Osteocyte (in vitro differentiated cells): ENCODE results near the gene ACAP3. TPM values are rescaled to one million over a fixed set of nuclear protein-coding genes. Genes with fewer than 3 reads are reported as not detected.

ENCODE experiments used
- DNase-seq: peaks from one replicate; pipeline ENCODE4 v3.0.0; 2021; ENCODE audit warnings: mixed read lengths; ENCODE audit not compliant: unreplicated experiment; ENCODE audit errors: extremely low spot score
- H3K27ac Mint-ChIP-seq: one replicate; pipeline ENCODE4 v1.8.0; 2021; ENCODE audit warnings: mild to moderate bottlenecking, mixed read lengths; ENCODE audit not compliant: unreplicated experiment
- H3K27me3 Mint-ChIP-seq: one replicate; pipeline ENCODE4 v1.8.0; 2021; ENCODE audit warnings: mixed read lengths; ENCODE audit not compliant: unreplicated experiment
- H3K36me3 Mint-ChIP-seq: one replicate; pipeline ENCODE4 v1.8.0; 2021; ENCODE audit warnings: mixed read lengths; ENCODE audit not compliant: unreplicated experiment
- H3K4me1 Mint-ChIP-seq: one replicate; pipeline ENCODE4 v1.8.0; 2021; ENCODE audit warnings: mixed read lengths; ENCODE audit not compliant: unreplicated experiment
- H3K4me3 Mint-ChIP-seq: one replicate; pipeline ENCODE4 v1.8.0; 2021; ENCODE audit warnings: mild to moderate bottlenecking, moderate library complexity, mixed read lengths; ENCODE audit not compliant: unreplicated experiment
- H3K9me3 Mint-ChIP-seq: one replicate; pipeline ENCODE4 v1.8.0; 2021; ENCODE audit warnings: mixed read lengths; ENCODE audit not compliant: unreplicated experiment
- total RNA-seq: library from RNA; stranded (reverse); gene quantifications from 2 replicates; pipeline ENCODE4 v1.2.1, GENCODE V29; 2021
- TF ChIP-seq, protein P1 (sequence below): fragments of 200-600 bp; sonication (generic); IDR thresholded peaks from 2 replicates; pipeline ENCODE4 v1.5.0; 2021; ENCODE audit warnings: antibody characterized with exemption, mild to moderate bottlenecking, moderate library complexity

The ACAP3 gene
- total RNA-seq, 1 donor from 2014 or later = 73.8 TPM

DNA sequence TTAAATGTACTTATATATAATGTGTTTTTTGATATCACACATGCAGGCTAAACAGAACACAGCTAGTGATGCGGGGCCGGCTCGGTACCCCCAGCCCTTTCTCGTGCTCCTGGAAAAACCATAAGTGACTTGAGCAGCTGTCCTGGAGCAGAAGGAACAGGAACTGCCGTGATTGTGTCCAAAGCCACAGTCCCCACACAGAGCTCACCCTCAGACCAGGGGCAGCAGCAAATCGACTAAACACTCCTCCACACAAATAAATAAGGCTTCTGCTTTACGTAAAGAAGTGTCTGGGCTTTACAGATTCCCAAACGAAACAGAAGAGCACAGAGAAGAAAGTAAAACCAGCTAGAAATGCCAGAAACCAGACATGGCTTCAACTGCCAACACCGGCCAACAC is 43.7 kb downstream of the ACAP3 start:
- peak overlapping the region; percentile 97 for H3K27ac Mint-ChIP-seq
- TF ChIP-seq, protein P1, sequence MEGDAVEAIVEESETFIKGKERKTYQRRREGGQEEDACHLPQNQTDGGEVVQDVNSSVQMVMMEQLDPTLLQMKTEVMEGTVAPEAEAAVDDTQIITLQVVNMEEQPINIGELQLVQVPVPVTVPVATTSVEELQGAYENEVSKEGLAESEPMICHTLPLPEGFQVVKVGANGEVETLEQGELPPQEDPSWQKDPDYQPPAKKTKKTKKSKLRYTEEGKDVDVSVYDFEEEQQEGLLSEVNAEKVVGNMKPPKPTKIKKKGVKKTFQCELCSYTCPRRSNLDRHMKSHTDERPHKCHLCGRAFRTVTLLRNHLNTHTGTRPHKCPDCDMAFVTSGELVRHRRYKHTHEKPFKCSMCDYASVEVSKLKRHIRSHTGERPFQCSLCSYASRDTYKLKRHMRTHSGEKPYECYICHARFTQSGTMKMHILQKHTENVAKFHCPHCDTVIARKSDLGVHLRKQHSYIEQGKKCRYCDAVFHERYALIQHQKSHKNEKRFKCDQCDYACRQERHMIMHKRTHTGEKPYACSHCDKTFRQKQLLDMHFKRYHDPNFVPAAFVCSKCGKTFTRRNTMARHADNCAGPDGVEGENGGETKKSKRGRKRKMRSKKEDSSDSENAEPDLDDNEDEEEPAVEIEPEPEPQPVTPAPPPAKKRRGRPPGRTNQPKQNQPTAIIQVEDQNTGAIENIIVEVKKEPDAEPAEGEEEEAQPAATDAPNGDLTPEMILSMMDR = no peak
- H3K9me3 Mint-ChIP-seq = no peaks in the 10 kb centered on the region
- no peak overlapping the region for H3K4me3 Mint-ChIP-seq
- peaks cover 39% of the 10 kb centered on the region for H3K4me1 Mint-ChIP-seq
- no peak for DNase-seq
- no peaks in the 10 kb centered on the region for H3K27me3 Mint-ChIP-seq
- H3K36me3 Mint-ChIP-seq = peaks cover 20% of the 10 kb centered on the region

DNA sequence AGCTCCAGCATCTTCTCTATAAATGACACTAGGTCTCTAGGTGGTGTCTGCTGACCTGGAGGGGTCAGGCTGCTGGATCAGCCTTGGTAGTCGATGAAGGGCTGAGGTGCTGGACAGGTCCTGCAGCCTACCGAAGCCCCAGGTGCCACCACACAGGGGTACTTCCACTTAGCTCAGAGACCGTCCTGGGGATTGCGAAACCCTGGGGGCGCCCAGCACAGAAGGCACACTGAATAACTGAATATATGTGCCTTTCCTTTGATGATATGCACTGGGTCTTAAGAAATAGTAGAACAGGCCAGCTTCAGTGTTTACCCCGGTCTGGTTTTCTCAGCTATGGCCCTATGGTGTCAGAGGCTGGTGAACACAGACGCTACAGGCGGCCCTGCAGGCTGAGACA is 45.0 kb downstream of the ACAP3 start:
- peaks cover 44% of the 10 kb centered on the region for H3K4me1 Mint-ChIP-seq
- no peaks in the 10 kb centered on the region for H3K9me3 Mint-ChIP-seq
- TF ChIP-seq, protein P1 = no peak
- no peak for DNase-seq
- H3K27me3 Mint-ChIP-seq = no peaks in the 10 kb centered on the region
- peaks cover 21% of the 10 kb centered on the region for H3K36me3 Mint-ChIP-seq
- no peak overlapping the region for H3K4me3 Mint-ChIP-seq
- H3K27ac Mint-ChIP-seq = peak overlapping the region; percentile 50

DNA sequence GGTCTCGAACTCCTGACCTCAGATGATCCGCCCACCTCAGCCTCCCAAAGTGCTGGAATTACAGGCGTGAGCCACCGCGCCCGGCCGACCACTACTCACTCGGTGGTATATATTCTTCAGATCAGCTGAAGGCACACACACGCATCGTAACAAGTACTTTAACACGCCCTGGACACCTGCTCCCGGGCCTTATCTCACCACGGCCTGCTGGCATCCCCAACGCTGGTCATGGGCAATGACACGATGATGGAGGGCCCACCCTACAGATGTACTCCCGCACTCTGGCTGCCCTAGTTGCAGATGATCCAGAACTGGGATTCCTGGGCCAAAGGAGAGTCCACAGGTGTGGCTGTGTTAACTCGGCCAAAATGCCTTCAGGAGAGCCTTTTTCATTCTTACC is 45.7 kb downstream of the ACAP3 start:
- Mint-ChIP-seq H3K4me1 (peaks cover 44% of the 10 kb centered on the region), H3K27me3 (no peaks in the 10 kb centered on the region), H3K4me3 (no peak overlapping the region), H3K9me3 (no peaks in the 10 kb centered on the region), H3K27ac (no peak overlapping the region), H3K36me3 (peaks cover 24% of the 10 kb centered on the region)
- DNase-seq = no peak
- TF ChIP-seq, protein P1 = no peak

DNA sequence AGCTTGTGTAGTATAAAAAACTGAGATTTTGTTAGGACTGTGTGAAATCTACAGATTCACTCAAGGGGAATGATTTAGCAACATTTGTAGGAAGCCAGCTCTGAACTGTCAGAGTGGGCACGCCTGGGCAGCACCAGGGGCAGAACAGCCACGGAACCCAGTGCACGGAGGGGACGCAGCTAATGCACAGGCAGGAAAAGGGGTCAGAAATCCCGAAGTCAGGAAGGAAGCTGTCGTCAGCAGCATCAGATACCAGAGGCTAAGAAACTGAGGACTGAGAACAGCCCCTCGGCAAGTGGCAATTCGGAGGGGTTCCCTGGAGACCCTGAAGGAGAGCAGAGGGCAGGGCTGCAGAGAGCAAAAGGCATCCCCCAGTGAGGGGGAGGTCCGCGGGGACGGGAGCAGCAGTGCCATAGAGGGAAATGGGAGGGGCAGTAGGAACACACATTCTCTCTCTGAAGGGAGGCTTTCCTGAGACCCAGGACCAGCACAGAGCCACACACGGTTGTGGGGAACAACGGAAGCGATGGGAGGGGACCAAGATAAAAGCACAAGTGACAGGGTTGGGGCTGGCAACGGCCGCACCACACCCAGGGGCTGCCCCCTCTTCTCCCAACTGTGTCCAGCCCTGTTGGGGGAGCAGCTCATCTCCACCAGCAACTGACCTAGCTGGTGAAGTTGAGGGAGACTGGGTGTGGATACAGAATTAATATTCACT is 46.7 kb downstream of the ACAP3 start:
- H3K4me3 Mint-ChIP-seq = no peak overlapping the region
- peaks cover 28% of the 10 kb centered on the region for H3K36me3 Mint-ChIP-seq
- TF ChIP-seq, protein P1 = no peak
- H3K4me1 Mint-ChIP-seq = peaks cover 40% of the 10 kb centered on the region
- peak overlapping the region; percentile 58 for H3K27ac Mint-ChIP-seq
- no peak for DNase-seq
- H3K27me3 Mint-ChIP-seq = no peaks in the 10 kb centered on the region
- no peaks in the 10 kb centered on the region for H3K9me3 Mint-ChIP-seq

DNA sequence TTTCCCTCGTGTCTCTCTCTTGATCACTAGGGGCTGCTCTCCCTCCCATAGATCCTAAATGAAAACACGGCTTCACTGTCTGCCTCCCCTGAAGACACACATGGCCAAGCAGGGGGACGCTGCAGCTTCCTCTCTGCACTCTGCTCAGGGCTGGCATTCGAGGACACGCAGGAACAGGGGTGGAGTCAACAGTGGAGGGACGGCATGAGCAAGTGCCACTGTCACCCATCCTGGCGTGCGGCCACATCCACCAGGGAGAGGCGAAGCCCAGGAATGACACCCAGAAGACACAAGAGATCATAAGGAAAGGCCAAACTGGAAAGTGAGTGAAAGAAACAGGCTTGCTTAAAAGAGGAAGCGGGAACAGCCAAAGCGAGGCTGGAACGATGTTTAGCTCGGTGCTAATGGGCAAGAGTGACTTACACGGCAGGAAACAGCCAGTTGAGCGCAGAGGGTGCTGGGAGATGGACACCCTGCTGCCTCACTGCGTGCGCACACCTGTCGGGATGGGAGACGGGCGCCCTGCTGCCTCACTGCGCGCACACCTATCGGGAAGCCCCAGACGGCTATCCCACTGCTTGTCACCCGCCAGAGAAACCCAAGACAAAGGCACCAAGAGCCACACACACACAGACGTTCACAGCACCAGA is 47.7 kb downstream of the ACAP3 start:
- H3K27me3 Mint-ChIP-seq = no peaks in the 10 kb centered on the region
- H3K27ac Mint-ChIP-seq = no peak overlapping the region
- TF ChIP-seq, protein P1 = no peak
- H3K4me1 Mint-ChIP-seq = peaks cover 30% of the 10 kb centered on the region
- no peak overlapping the region for H3K4me3 Mint-ChIP-seq
- no peak for DNase-seq
- no peaks in the 10 kb centered on the region for H3K9me3 Mint-ChIP-seq
- H3K36me3 Mint-ChIP-seq = peaks cover 35% of the 10 kb centered on the region
